ENCODE data around the gene OR2V2. TPM values are rescaled to one million over a fixed set of nuclear protein-coding genes. Genes with fewer than 3 reads are reported as not detected.
"Not testable (repeated sequence)": the region's sequence is repeated elsewhere in the genome, so short reads cannot be mapped to it uniquely, and the experiment has no call there.

OR2V2 gene
- polyA plus RNA-seq, 1 experiment: not detected

GRCh38 chr5:181111010-181111409 is 36.4 kb upstream of the OR2V2 start:
- no peak for TF ChIP-seq CTCF (IDR thresholded peaks at IDR 0.05; ENCODE audit: low read depth, low read length)
- H3K4me3 ChIP-seq (ENCODE audit: low read depth, low read length): no peak overlapping the region
- peaks cover 7% of the 10 kb centered on the region for H3K9me3 ChIP-seq (ENCODE audit: control insufficient read depth, insufficient read depth, low read length)
- H3K27me3 ChIP-seq (ENCODE audit: control insufficient read depth, insufficient read depth, low read length): peaks cover 8% of the 10 kb centered on the region
- H3K27ac ChIP-seq (ENCODE audit: low read depth, low read length): no peak overlapping the region
- ChIA-PET CTCF (interaction anchor here (1.0 kb wide), 1 partner anchor 46 kb away, joined by 4 read pairs; no protein-coding TSS in a partner anchor), POLR2A (no interaction called here)
- DNase-seq (ENCODE audit: low read depth, low spot score): no peak

GRCh38 chr5:181112476-181112875 is 34.9 kb upstream of the OR2V2 start:
- Histone ChIP-seq H3K27ac (ENCODE audit: low read depth, low read length) (no peak overlapping the region), H3K9me3 (ENCODE audit: control insufficient read depth, insufficient read depth, low read length) (peaks cover 7% of the 10 kb centered on the region), H3K27me3 (ENCODE audit: control insufficient read depth, insufficient read depth, low read length) (peaks cover 8% of the 10 kb centered on the region), H3K4me3 (ENCODE audit: low read depth, low read length) (no peak overlapping the region)
- no peak for DNase-seq (ENCODE audit: low read depth, low spot score)
- TF ChIP-seq CTCF (IDR thresholded peaks at IDR 0.05; ENCODE audit: low read depth, low read length): no peak
- ChIA-PET CTCF (no interaction called here), POLR2A (no interaction called here)

DNA sequence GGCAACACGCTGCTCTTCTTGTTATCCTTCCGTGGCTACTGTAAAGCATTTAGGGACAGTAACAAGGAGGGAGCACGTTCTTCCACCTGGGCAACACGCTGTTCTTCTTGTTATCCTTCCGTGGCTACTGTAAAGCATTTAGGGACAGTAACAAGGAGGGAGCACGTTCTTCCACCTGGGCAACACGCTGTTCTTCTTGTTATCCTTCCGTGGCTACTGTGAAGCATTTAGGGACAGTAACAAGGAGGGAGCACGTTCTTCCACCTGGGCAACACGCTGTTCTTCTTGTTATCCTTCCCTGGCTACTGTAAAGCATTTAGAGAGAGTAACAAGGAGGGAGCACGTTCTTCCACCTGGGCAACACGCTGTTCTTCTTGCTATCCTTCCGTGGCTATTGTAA is 33.8 kb upstream of the OR2V2 start:
- DNase-seq (ENCODE audit: low read depth, low spot score); H3K27me3 ChIP-seq (ENCODE audit: control insufficient read depth, insufficient read depth, low read length); H3K9me3 ChIP-seq (ENCODE audit: control insufficient read depth, insufficient read depth, low read length); POLR2A ChIA-PET; H3K27ac ChIP-seq (ENCODE audit: low read depth, low read length); H3K4me3 ChIP-seq (ENCODE audit: low read depth, low read length); CTCF ChIA-PET: not testable (repeated sequence)

GRCh38 chr5:181114284-181114843 is 33.0 kb upstream of the OR2V2 start:
- CTCF ChIA-PET: no interaction called here

GRCh38 chr5:181114844-181115778 is 32.3 kb upstream of the OR2V2 start:
- Histone ChIP-seq H3K4me3 (ENCODE audit: low read depth, low read length) (peak overlapping the region; percentile 49), H3K27me3 (ENCODE audit: control insufficient read depth, insufficient read depth, low read length) (peaks cover 8% of the 10 kb centered on the region), H3K27ac (ENCODE audit: low read depth, low read length) (no peak overlapping the region), H3K9me3 (ENCODE audit: control insufficient read depth, insufficient read depth, low read length) (peaks cover 7% of the 10 kb centered on the region)
- CTCF ChIA-PET: no interaction called here
- POLR2A ChIA-PET: no interaction called here
- peak; percentile 21 for DNase-seq (ENCODE audit: low read depth, low spot score)
- no peak for TF ChIP-seq CTCF (IDR thresholded peaks at IDR 0.05; ENCODE audit: low read depth, low read length)

More at GRCh38 chr5:181114284-181114843, 33.0 kb upstream of the OR2V2 start:
- H3K27ac ChIP-seq (ENCODE audit: low read depth, low read length): no peak overlapping the region
- POLR2A ChIA-PET: no interaction called here
- peaks cover 7% of the 10 kb centered on the region for H3K9me3 ChIP-seq (ENCODE audit: control insufficient read depth, insufficient read depth, low read length)
- peaks cover 8% of the 10 kb centered on the region for H3K27me3 ChIP-seq (ENCODE audit: control insufficient read depth, insufficient read depth, low read length)
- no peak for TF ChIP-seq CTCF (IDR thresholded peaks at IDR 0.05; ENCODE audit: low read depth, low read length)
- DNase-seq (ENCODE audit: low read depth, low spot score): no peak
- peak overlapping the region; percentile 49 for H3K4me3 ChIP-seq (ENCODE audit: low read depth, low read length)

Measured in AG04450 (cell line).